ENCODE measurements around the gene EPHA6. TPM values are rescaled to one million over a fixed set of nuclear protein-coding genes. Genes with fewer than 3 reads are reported as not detected.

The EPHA6 gene
- total and polyA plus RNA-seq, 10 of the 15 experiments (the other 5 are each of a cell fraction or from before 2014, with no cell fraction given), result not detected

DNA sequence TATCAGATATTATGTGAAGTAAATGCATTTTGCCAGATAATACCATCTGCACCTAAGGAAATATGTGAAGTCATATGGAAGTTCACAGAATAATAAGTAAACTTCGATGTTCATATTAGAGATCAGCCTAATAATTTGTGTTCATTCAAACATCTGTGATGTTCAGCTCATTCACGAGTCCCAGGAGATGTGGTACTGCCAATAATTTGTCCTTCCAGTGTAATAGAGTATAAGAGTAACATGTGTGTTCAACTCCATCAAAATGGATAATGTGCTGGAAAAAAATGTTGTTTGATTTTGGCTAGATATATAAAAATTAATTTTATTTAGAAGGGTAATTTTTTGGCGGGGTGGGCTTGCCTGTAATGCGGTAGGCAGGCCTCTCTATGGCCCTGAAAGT, 874.7 kb downstream of the EPHA6 start (continued):
- no peak for TF ChIP-seq EP300 (IDR thresholded peaks at IDR 0.05; ENCODE audit: borderline replicate concordance in 1 of 2, control insufficient read depth in 1 of 2, low read depth in 2 of 2, low read length in 2 of 2)

GRCh38 chr3:97689962-97690361, 875.6 kb downstream of the EPHA6 start:
- ChIA-PET SMC1A (ENCODE audit: uncharacterized antibody, unreplicated experiment) (no interaction called here), RAD21 (ENCODE audit: unreplicated experiment) (no interaction called here), CTCF (no interaction called here), POLR2A (no interaction called here)
- Histone ChIP-seq H3K36me3 (ENCODE audit: control insufficient read depth in 2 of 2, insufficient read depth in 2 of 2, low read length in 1 of 2) (no peaks in the 10 kb centered on the region), H4K20me1 (ENCODE audit: control insufficient read depth, insufficient read depth) (no peaks in the 10 kb centered on the region), H3K9ac (ENCODE audit: control insufficient read depth, insufficient read depth, low read length) (no peak overlapping the region), H3K4me3 (no peak overlapping the region), H2AFZ (ENCODE audit: control insufficient read depth, low read depth, low read length) (no peak overlapping the region), H3K79me2 (ENCODE audit: control insufficient read depth, insufficient read depth, low read length) (no peaks in the 10 kb centered on the region), H3K27me3 (replicated peaks in 1 of 2; ENCODE audit: control insufficient read depth in 2 of 2, insufficient read depth in 2 of 2, low read length in 1 of 2) (no peaks in the 10 kb centered on the region), H3K9me3 (replicated peaks; ENCODE audit: control insufficient read depth, insufficient read depth, low read length) (no peaks in the 10 kb centered on the region), H3K4me1 (ENCODE audit: control insufficient read depth, insufficient read depth, low read length) (no peaks in the 10 kb centered on the region), H3K27ac (ENCODE audit: control insufficient read depth, insufficient read depth) (no peak overlapping the region), H3K4me2 (ENCODE audit: control insufficient read depth, insufficient read depth) (no peak overlapping the region)
- no TSS peak for BruUV-seq (replicated peaks)
- FAIRE-seq, result no peak
- TF ChIP-seq BACH1 (IDR thresholded peaks at IDR 0.05; ENCODE audit: borderline replicate concordance) (peak; percentile 61; the same call in 1 of the 2 replicates), POLR2AphosphoS5 (IDR thresholded peaks at IDR 0.05; ENCODE audit: low read length) (no peak), REST (IDR thresholded peaks at IDR 0.05; ENCODE audit: low read depth, low read length) (no peak)
- no peak for DNase-seq (ENCODE audit: low read depth, low spot score)
- ATAC-seq, result no peak
- intact Hi-C loops (cut with micrococcal nuclease; ENCODE audit: unreplicated experiment) (no loop called here), in situ Hi-C loops (cut with MboI) (no loop called here)

Data from GM12878 (cell line).